Coronary artery (tissue), 2 donors: ENCODE measurements around the gene CCNA2.

Experiments used
- DNase-seq: peaks from one replicate; pipeline ENCODE4 v3.0.0-alpha.2; 2017; ENCODE audit warnings: low spot score
- H3K27ac ChIP-seq, 2 donors: fragments of 200-600 bp; sonication (generic); one replicate each; pipeline ENCODE4 v1.5.1; 2016 to 2019
- H3K4me3 ChIP-seq: fragments of 200-600 bp; sonication (generic); 2 replicates; pipeline ENCODE4 v1.5.1; 2016; ENCODE audit warnings: mild to moderate bottlenecking, moderate library complexity
- CTCF ChIP-seq: fragments of 200-600 bp; sonication (generic); IDR thresholded peaks from one replicate; pipeline ENCODE4 v1.5.1; 2019; ENCODE audit warnings: antibody characterized with exemption

Gene CCNA2

GRCh38 chr4:121783210-121783609, 40.5 kb downstream of the CCNA2 start:
- Histone ChIP-seq H3K27ac (no peak overlapping the region), H3K4me3 (no peak overlapping the region)
- DNase-seq = no peak
- no peak for TF ChIP-seq CTCF

- no peak for DNase-seq
- Histone ChIP-seq H3K4me3 (no peak overlapping the region), H3K27ac (no peak overlapping the region)
- no peak for TF ChIP-seq CTCF
Observed at GRCh38 chr4:121778991-121779628, 44.6 kb downstream of the CCNA2 start.

GRCh38 chr4:121777625-121778024, 46.1 kb downstream of the CCNA2 start:
- DNase-seq = no peak

GRCh38 chr4:121776610-121777401, 46.9 kb downstream of the CCNA2 start:
- no peak for TF ChIP-seq CTCF
- DNase-seq = no peak

More at GRCh38 chr4:121777625-121778024, 46.1 kb downstream of the CCNA2 start:
- H3K4me3 ChIP-seq = no peak overlapping the region
- TF ChIP-seq CTCF = no peak
- H3K27ac ChIP-seq = no peak overlapping the region

GRCh38 chr4:121773883-121774282, 49.8 kb downstream of the CCNA2 start:
- DNase-seq = no peak
- no peak for TF ChIP-seq CTCF
- Histone ChIP-seq H3K27ac (no peak overlapping the region), H3K4me3 (no peak overlapping the region)

More at GRCh38 chr4:121776610-121777401, 46.9 kb downstream of the CCNA2 start:
- H3K27ac ChIP-seq = no peak overlapping the region
- H3K4me3 ChIP-seq = no peak overlapping the region

- no peak for DNase-seq
Observed at GRCh38 chr4:121771869-121772268, 51.8 kb downstream of the CCNA2 start.

More at GRCh38 chr4:121771869-121772268, 51.8 kb downstream of the CCNA2 start:
- H3K27ac ChIP-seq = no peak overlapping the region
- no peak for TF ChIP-seq CTCF
- no peak overlapping the region for H3K4me3 ChIP-seq
